ENCODE measurements around the gene ROBO1. TPM values are rescaled to one million over a fixed set of nuclear protein-coding genes. Genes with fewer than 3 reads are reported as not detected.

Gene ROBO1
- total and polyA plus RNA-seq, 2 experiments from 2014 or later, result 29.3 to 171 TPM

DNA sequence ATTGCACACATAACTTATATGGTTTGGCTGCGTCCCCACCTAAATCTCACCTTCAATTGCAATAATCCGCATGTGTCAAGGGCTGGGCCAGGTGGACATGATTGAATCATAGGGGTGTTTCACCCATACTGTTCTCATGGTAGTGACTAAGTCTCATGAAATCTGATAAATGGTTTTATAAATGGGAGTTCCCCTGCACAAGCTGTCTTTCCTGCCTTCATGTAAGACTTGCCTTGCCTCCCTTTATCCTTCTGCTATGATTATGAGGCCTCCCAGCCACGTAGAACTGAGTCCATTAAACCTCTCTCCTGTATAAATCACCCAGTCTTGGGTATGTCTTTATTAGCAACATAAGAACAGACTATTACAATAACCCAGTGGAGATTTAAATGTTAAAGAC lies 653.9 kb downstream of the ROBO1 start:
- no peak overlapping the region for H3K4me3 ChIP-seq
- H3K9me3 ChIP-seq (ENCODE audit: low read depth), result no peaks in the 10 kb centered on the region
- H3K4me1 ChIP-seq (ENCODE audit: low read depth), result peaks cover 4% of the 10 kb centered on the region
- TF ChIP-seq, protein P1, sequence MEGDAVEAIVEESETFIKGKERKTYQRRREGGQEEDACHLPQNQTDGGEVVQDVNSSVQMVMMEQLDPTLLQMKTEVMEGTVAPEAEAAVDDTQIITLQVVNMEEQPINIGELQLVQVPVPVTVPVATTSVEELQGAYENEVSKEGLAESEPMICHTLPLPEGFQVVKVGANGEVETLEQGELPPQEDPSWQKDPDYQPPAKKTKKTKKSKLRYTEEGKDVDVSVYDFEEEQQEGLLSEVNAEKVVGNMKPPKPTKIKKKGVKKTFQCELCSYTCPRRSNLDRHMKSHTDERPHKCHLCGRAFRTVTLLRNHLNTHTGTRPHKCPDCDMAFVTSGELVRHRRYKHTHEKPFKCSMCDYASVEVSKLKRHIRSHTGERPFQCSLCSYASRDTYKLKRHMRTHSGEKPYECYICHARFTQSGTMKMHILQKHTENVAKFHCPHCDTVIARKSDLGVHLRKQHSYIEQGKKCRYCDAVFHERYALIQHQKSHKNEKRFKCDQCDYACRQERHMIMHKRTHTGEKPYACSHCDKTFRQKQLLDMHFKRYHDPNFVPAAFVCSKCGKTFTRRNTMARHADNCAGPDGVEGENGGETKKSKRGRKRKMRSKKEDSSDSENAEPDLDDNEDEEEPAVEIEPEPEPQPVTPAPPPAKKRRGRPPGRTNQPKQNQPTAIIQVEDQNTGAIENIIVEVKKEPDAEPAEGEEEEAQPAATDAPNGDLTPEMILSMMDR (IDR thresholded peaks at IDR 0.05; ENCODE audit: low read depth, low read length), result no peak
- H3K27me3 ChIP-seq, result no peaks in the 10 kb centered on the region
- no peak for DNase-seq (ENCODE audit: low read depth in 1 of 2, low spot score in 1 of 2)
- no peak overlapping the region for H3K27ac ChIP-seq
- no peaks in the 10 kb centered on the region for H3K36me3 ChIP-seq

DNA sequence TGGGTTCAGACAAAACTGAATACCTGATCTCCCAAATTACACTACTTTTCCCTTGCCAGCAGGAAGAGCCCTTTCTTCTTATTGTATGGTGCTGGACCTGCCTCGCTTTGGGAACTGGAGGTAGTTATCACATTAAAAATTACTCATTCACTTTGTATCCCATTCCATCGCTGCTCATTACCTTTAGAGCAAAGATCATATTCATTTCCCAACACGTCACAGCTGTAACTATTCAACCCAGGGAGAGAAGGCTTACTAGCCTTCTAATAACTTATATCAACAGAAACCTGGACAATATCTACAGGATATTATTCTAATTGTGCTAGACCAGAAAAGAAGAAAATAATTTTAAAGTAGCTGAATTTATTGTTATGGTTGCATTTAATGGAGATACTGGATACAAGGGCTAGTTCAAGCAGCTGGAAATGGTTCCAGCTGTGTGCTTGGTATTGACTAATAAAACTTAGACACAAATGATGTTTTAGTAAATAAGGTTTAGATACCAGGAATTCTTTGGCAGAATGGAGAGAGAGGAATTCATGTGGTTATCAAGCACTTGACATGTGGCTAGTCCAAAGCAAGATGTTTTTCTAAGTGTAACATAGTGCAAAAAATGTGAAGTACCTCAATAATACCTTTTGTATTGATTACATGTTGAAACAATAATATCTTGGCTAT lies 656.3 kb downstream of the ROBO1 start:
- Histone ChIP-seq H3K4me1 (ENCODE audit: low read depth) (peaks cover 4% of the 10 kb centered on the region), H3K27ac (no peak overlapping the region), H3K27me3 (no peaks in the 10 kb centered on the region), H3K36me3 (no peaks in the 10 kb centered on the region), H3K4me3 (no peak overlapping the region), H3K9me3 (ENCODE audit: low read depth) (no peaks in the 10 kb centered on the region)
- TF ChIP-seq, protein P1 (IDR thresholded peaks at IDR 0.05; ENCODE audit: low read depth, low read length), result no peak
- peak in 1 of 2 donors; percentile 38 for DNase-seq (ENCODE audit: low read depth in 1 of 2, low spot score in 1 of 2)

DNA sequence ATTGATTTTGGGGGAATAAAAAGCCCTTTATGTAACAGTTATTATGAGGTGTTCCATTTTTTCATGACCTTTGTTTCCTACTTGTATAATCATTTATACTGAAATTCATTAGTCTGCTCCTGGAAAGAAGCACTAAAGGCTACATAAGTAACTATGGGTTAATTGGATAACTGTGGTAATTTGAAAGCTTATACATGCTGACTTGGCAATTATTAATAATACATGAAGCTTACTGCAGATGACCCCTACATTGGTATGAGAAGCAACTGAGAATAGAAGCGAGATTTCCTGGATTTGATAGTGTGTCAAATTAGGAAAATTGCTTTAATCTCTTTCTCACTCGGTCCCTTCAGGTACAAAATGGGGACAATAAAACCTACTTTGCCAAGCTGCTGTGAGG lies 658.0 kb downstream of the ROBO1 start:
- H3K36me3 ChIP-seq, result no peaks in the 10 kb centered on the region
- H3K9me3 ChIP-seq (ENCODE audit: low read depth), result no peaks in the 10 kb centered on the region
- H3K4me1 ChIP-seq (ENCODE audit: low read depth), result peaks cover 4% of the 10 kb centered on the region
- no peak overlapping the region for H3K27ac ChIP-seq
- TF ChIP-seq, protein P1 (IDR thresholded peaks at IDR 0.05; ENCODE audit: low read depth, low read length), result no peak
- DNase-seq (ENCODE audit: low read depth in 1 of 2, low spot score in 1 of 2), result no peak
- no peak overlapping the region for H3K4me3 ChIP-seq
- no peaks in the 10 kb centered on the region for H3K27me3 ChIP-seq

DNA sequence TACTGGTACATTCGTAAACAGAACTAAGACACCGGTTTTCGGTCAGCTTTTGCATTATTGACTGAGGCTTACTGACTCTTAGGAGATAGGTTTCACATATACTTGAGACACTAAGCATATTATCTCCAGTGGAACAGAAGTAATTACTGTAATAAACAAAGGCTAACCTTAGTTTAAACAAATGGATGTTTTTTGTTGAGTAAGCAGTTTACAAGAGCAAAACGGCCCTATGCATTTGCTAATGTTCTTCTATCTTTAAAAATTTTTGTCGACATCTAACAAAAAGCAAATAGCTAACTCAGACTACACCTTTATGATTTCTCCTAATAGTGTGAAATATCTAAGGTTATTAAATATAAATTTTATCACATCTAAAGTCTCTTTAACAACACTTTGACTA lies 664.5 kb downstream of the ROBO1 start:
- Histone ChIP-seq H3K9me3 (ENCODE audit: low read depth) (no peaks in the 10 kb centered on the region), H3K36me3 (no peaks in the 10 kb centered on the region), H3K27ac (no peak overlapping the region), H3K4me3 (no peak overlapping the region), H3K27me3 (no peaks in the 10 kb centered on the region), H3K4me1 (ENCODE audit: low read depth) (no peaks in the 10 kb centered on the region)
- TF ChIP-seq, protein P1 (IDR thresholded peaks at IDR 0.05; ENCODE audit: low read depth, low read length), result no peak
- no peak for DNase-seq (ENCODE audit: low read depth in 1 of 2, low spot score in 1 of 2)

DNA sequence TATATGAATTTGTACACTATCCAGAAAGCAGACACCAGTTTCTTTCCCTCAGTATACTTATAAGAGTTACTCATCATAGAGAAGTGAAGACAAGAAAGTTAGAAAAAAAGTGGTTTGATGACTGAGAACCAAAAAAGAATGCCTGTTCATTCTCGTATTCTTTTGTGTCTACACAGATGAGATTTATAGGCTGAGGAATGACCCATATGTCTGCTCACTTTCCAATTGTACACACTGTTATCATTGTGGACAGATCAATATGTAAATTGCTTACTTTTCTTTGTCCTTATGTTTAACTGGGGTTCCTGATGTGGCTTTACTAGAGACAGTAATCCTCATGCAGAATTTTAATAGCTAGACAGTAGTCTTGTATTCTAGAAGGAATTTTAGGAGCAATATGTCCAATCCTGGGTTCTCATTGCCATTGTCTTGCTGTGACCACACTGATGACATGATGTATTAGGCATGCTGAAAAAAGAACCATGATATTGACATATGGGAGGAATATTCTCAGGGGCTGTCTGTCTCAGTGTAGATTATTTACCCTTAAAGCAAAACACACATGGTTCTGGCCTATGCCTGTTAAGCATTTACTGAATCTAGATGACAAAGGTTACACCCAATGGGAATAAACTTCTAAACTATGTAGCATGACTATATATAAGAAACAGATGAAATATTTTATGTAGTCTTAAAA lies 669.7 kb downstream of the ROBO1 start:
- H3K27ac ChIP-seq, result no peak overlapping the region
- H3K36me3 ChIP-seq, result no peaks in the 10 kb centered on the region
- DNase-seq (ENCODE audit: low read depth in 1 of 2, low spot score in 1 of 2), result no peak
- H3K4me1 ChIP-seq (ENCODE audit: low read depth), result no peaks in the 10 kb centered on the region
- no peaks in the 10 kb centered on the region for H3K9me3 ChIP-seq (ENCODE audit: low read depth)
- no peak overlapping the region for H3K4me3 ChIP-seq
- no peaks in the 10 kb centered on the region for H3K27me3 ChIP-seq
- TF ChIP-seq, protein P1 (IDR thresholded peaks at IDR 0.05; ENCODE audit: low read depth, low read length), result no peak

Measured in cardiac muscle cell (in vitro differentiated cells and primary cell).